WTC11 (cell line): ENCODE data around the gene SRRM3. TPM values are rescaled to one million over a fixed set of nuclear protein-coding genes. Genes with fewer than 3 reads are reported as not detected.

Experiments
- ATAC-seq: fragments of 200-7000 bp; cut with Tn5 transposase; 2 replicates; pipeline ENCODE4 v1.10.0; 2021; ENCODE audit warnings: mild to moderate bottlenecking, moderate library complexity
- CTCF ChIA-PET: fragments of 300-600 bp; sonication (Branson Sonifier 250); formaldehyde crosslinking; loops from one replicate; lab custom pipeline; 2021; ENCODE audit warnings: antibody characterized with exemption; lab: Charles Lee
- POLR2A ChIA-PET: fragments of 350-600 bp; sonication (Branson Sonifier 250); formaldehyde crosslinking; loops from one replicate; lab custom pipeline; 2021; ENCODE audit warnings: antibody characterized with exemption; lab: Charles Lee
- DNase-seq: peaks from one replicate; pipeline ENCODE4 v3.0.0; 2021; ENCODE audit warnings: low spot score
- H3K27ac Mint-ChIP-seq: 2 replicates; pipeline ENCODE4 v1.8.0; 2021; ENCODE audit warnings: mixed read lengths
- H3K27me3 Mint-ChIP-seq: 2 replicates; pipeline ENCODE4 v1.8.0; 2021; ENCODE audit warnings: low read depth, mild to moderate bottlenecking, moderate library complexity, mixed read lengths
- H3K36me3 Mint-ChIP-seq: 2 replicates; pipeline ENCODE4 v1.8.0; 2021; ENCODE audit warnings: mixed read lengths
- H3K4me1 Mint-ChIP-seq: 2 replicates; pipeline ENCODE4 v1.8.0; 2022; ENCODE audit warnings: mixed read lengths
- H3K4me3 Mint-ChIP-seq: 2 replicates; pipeline ENCODE4 v1.8.0; 2021; ENCODE audit warnings: mild to moderate bottlenecking, moderate library complexity, mixed read lengths
- H3K9me3 Mint-ChIP-seq: 2 replicates; pipeline ENCODE4 v1.8.0; 2021; ENCODE audit warnings: mixed read lengths
- CTCF ChIP-seq: fragments of 200-600 bp; IDR thresholded peaks from 2 replicates; pipeline ENCODE4 v1.8.0; 2022; ENCODE audit warnings: antibody characterized with exemption
- FOXK1 ChIP-seq: sonication (generic); formaldehyde crosslinking; IDR thresholded peaks from 2 replicates; pipeline ENCODE4 v1.8.0; 2022; ENCODE audit warnings: mild to moderate bottlenecking, moderate library complexity, missing genetic modification reagents
- JAZF1 ChIP-seq: fragments of 250-450 bp; sonication (Bioruptor Pico); IDR thresholded peaks from 2 replicates; pipeline ENCODE4 v1.9.0; 2021; ENCODE audit warnings: moderate library complexity, mild to moderate bottlenecking, inconsistent platforms
- JUN ChIP-seq: sonication (generic); formaldehyde crosslinking; IDR thresholded peaks from 2 replicates; pipeline ENCODE4 v1.8.0; 2023; ENCODE audit warnings: mild to moderate bottlenecking, missing genetic modification reagents
- NR2C2 ChIP-seq: sonication (generic); formaldehyde crosslinking; IDR thresholded peaks from 2 replicates; pipeline ENCODE4 v1.8.0; 2022; ENCODE audit warnings: mild to moderate bottlenecking, missing genetic modification reagents
- PREB ChIP-seq: sonication (generic); formaldehyde crosslinking; IDR thresholded peaks from 2 replicates; pipeline ENCODE4 v1.8.1; 2022; ENCODE audit warnings: mild to moderate bottlenecking, missing genetic modification reagents, moderate library complexity, borderline replicate concordance
- RORB ChIP-seq: fragments of 250-450 bp; sonication (Bioruptor Pico); IDR thresholded peaks from 2 replicates; pipeline ENCODE4 v1.9.0; 2021; ENCODE audit warnings: mild to moderate bottlenecking
- STAT6 ChIP-seq: sonication (generic); formaldehyde crosslinking; conservative IDR thresholded peaks from 2 replicates; pipeline ENCODE4 v1.8.1; 2023; ENCODE audit warnings: mild to moderate bottlenecking, low read depth, missing genetic modification reagents, moderate library complexity
- TEAD1 ChIP-seq: sonication (generic); formaldehyde crosslinking; IDR thresholded peaks from 2 replicates; pipeline ENCODE4 v1.8.0; 2022; ENCODE audit warnings: mild to moderate bottlenecking, missing genetic modification reagents
- TEAD4 ChIP-seq: sonication (generic); formaldehyde crosslinking; IDR thresholded peaks from 2 replicates; pipeline ENCODE4 v1.8.0; 2022; ENCODE audit warnings: mild to moderate bottlenecking, missing genetic modification reagents
- USF1 ChIP-seq: sonication (generic); formaldehyde crosslinking; IDR thresholded peaks from 2 replicates; pipeline ENCODE4 v1.8.0; 2022; ENCODE audit warnings: mild to moderate bottlenecking, missing genetic modification reagents
- USF2 ChIP-seq: sonication (generic); formaldehyde crosslinking; IDR thresholded peaks from 2 replicates; pipeline ENCODE4 v1.8.1; 2023; ENCODE audit warnings: mild to moderate bottlenecking, missing genetic modification reagents, moderate library complexity
- ZNF219 ChIP-seq: sonication (generic); formaldehyde crosslinking; IDR thresholded peaks from 2 replicates; pipeline ENCODE4 v1.8.0; 2023; ENCODE audit warnings: missing genetic modification reagents, mild to moderate bottlenecking, borderline replicate concordance
- ZNF423 ChIP-seq: fragments of 250-450 bp; sonication (Bioruptor Pico); IDR thresholded peaks from 2 replicates; pipeline ENCODE4 v2.1.2; 2022; ENCODE audit warnings: mild to moderate bottlenecking, moderate library complexity
- ZNF425 ChIP-seq: fragments of 250-450 bp; sonication (Bioruptor Pico); conservative IDR thresholded peaks from 2 replicates; pipeline ENCODE4 v1.9.0; 2021; ENCODE audit warnings: mild to moderate bottlenecking
- ZNF512 ChIP-seq: sonication (generic); formaldehyde crosslinking; IDR thresholded peaks from 2 replicates; pipeline ENCODE4 v1.8.1; 2022; ENCODE audit warnings: missing genetic modification reagents, borderline replicate concordance
- total RNA-seq: library from RNA; stranded (reverse); gene quantifications from 3 replicates; pipeline ENCODE4 v1.2.3, GENCODE V29; 2021

The SRRM3 gene
- total RNA-seq, 1 experiment from 2014 or later: 17.7 TPM

- POLR2A ChIA-PET: no interaction called here
- TF ChIP-seq ZNF423 (CRISPR knock-in tag) (no peak), ZNF425 (CRISPR knock-in tag) (no peak), JUN (CRISPR knock-in tag) (no peak), ZNF219 (CRISPR knock-in tag) (no peak), USF2 (no peak), CTCF (no peak), NR2C2 (CRISPR knock-in tag) (no peak), PREB (CRISPR knock-in tag) (no peak), STAT6 (CRISPR knock-in tag) (no peak), ZNF512 (no peak)
- peaks cover 5% of the 10 kb centered on the region for H3K9me3 Mint-ChIP-seq
- peaks cover 4% of the 10 kb centered on the region for H3K36me3 Mint-ChIP-seq
- ATAC-seq (no peak), DNase-seq (no peak)
- no peak overlapping the region for H3K4me3 Mint-ChIP-seq
- H3K4me1 Mint-ChIP-seq: peaks cover 26% of the 10 kb centered on the region
- no peak overlapping the region for H3K27ac Mint-ChIP-seq
- CTCF ChIA-PET: interaction anchor here (1.8 to 2.6 kb wide), 2 partner anchors 11 to 74 kb away, joined by 7 to 11 read pairs; no protein-coding TSS in a partner anchor
- H3K27me3 Mint-ChIP-seq: no peaks in the 10 kb centered on the region; the same call in 1 of the 2 replicates
These were observed 12.4 kb upstream of the SRRM3 start for GRCh38 chr7:76189276-76189675.

GRCh38 chr7:76191783-76192240 is 9.9 kb upstream of the SRRM3 start:
- H3K4me1 Mint-ChIP-seq: peaks cover 21% of the 10 kb centered on the region
- TF ChIP-seq USF1 (CRISPR knock-in tag) (peak; percentile 92), USF2 (peak; percentile 95), FOXK1 (0 out of 2 replicates have a peak, but pooled peaks have one; percentile 30), JAZF1 (no peak), RORB (CRISPR knock-in tag) (no peak), TEAD4 (CRISPR knock-in tag) (0 out of 2 replicates have a peak, but pooled peaks have one; percentile 72), TEAD1 (peak; percentile 64; the same call in 1 of the 2 replicates)
- TF ChIP-seq, all 79 proteins: peak for 5
- H3K27me3 Mint-ChIP-seq: no peaks in the 10 kb centered on the region; the same call in 1 of the 2 replicates
- peaks cover 4% of the 10 kb centered on the region for H3K36me3 Mint-ChIP-seq
- peaks cover 5% of the 10 kb centered on the region for H3K9me3 Mint-ChIP-seq
- H3K4me3 Mint-ChIP-seq: no peak overlapping the region
- POLR2A ChIA-PET: no interaction called here
- DNase-seq (peak; percentile 34), ATAC-seq (peak; percentile 94)
- CTCF ChIA-PET: interaction anchor here (1.8 to 2.6 kb wide), 2 partner anchors 13 to 71 kb away, joined by 6 to 7 read pairs; no protein-coding TSS in a partner anchor
- peak overlapping the region; percentile 81; the same call in 1 of the 2 replicates for H3K27ac Mint-ChIP-seq
